Fibroblast of villous mesenchyme (primary cell): ENCODE measurements around the gene MAGI2. TPM values are rescaled to one million over a fixed set of nuclear protein-coding genes. Genes with fewer than 3 reads are reported as not detected.

Experiments used
- DNase-seq: peaks from one replicate; pipeline ENCODE4 v3.0.0-alpha.2; 2010; ENCODE audit warnings: low read depth
- H3K4me3 ChIP-seq: 2 replicates; pipeline ENCODE4 v1.5.1; 2011; ENCODE audit warnings: low read depth, mild to moderate bottlenecking, low read length
- CTCF ChIP-seq: IDR thresholded peaks from 2 replicates; pipeline ENCODE4 v1.5.1; 2012; ENCODE audit warnings: low read depth, mild to moderate bottlenecking, low read length; ENCODE audit not compliant: insufficient read depth
- total RNA-seq: library from RNA; depleted of rRNA; stranded (reverse); fragments of >200 nt; gene quantifications from 2 replicates; pipeline ENCODE4 v1.2.3, GENCODE V29; 2012

MAGI2 gene
- total RNA-seq, 1 donor, result 24.6 TPM

DNA sequence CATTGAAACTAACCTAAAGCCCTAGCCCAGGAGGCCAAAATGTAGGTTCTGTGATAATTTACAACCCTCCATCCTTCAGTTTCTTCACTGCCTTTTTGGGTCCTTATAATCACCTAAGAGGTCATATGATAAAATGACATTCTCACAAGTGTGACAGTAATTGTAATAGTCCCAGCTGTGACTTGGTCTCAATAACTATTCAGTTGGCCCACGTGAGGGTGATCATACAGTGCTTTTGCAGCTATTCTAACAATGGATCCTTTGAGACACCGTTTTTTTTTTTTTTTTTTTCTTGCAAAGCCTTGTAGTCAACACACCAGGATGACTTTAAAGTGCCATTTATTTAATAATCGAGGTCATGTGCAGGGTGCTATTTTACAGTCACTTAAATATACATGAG is 894.9 kb downstream of the MAGI2 start:
- no peak for TF ChIP-seq CTCF
- H3K4me3 ChIP-seq, result no peak overlapping the region
- DNase-seq, result no peak

- no peak for TF ChIP-seq CTCF
- no peak for DNase-seq
- no peak overlapping the region for H3K4me3 ChIP-seq
Measured at GRCh38 chr7:78543976-78544375, 909.5 kb downstream of the MAGI2 start.

DNA sequence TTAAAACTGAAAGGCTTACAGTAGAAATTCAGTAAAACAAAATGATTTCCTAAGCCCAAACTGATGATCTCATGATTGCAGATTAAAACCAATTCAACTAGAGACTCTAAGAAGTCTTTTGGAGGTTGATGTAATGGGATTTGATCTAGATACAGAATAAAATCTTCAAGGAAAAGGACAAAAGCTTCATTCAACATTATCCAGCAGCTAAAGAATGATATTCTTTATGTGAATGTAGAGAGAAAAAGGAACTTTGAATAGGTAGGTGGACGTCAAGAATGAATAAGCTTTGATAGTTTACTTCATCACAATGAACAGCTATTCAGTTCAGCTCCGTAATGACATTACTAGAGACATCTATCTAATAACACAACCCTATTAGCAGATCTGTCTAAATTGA is 910.5 kb downstream of the MAGI2 start:
- no peak overlapping the region for H3K4me3 ChIP-seq
- no peak for DNase-seq
- TF ChIP-seq CTCF, result no peak

GRCh38 chr7:78542541-78542940 is 910.9 kb downstream of the MAGI2 start:
- no peak for TF ChIP-seq CTCF
- DNase-seq, result no peak

GRCh38 chr7:78539825-78540224 is 913.6 kb downstream of the MAGI2 start:
- no peak for TF ChIP-seq CTCF
- H3K4me3 ChIP-seq, result no peak overlapping the region
- DNase-seq, result no peak

More at GRCh38 chr7:78542541-78542940, 910.9 kb downstream of the MAGI2 start:
- H3K4me3 ChIP-seq, result no peak overlapping the region

DNA sequence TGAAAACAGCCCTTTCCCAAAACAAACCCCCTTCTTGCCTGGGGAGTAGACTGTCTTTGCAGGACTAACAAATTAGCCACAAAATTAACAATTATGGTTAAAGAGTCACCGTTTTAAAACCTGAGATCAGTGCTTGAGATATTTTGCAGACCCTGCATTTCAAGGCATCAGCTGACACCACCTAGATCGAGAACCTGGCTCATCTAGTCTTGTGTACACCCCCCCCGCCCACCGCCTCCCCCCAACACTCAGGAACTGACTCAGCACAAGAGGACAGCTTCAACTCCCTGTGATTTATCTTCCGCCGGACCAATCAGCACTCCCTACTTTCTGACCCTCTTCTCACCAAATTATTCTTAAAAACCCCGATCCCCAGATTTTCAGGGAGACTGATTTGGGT is 917.8 kb downstream of the MAGI2 start:
- no peak overlapping the region for H3K4me3 ChIP-seq
- TF ChIP-seq CTCF, result no peak
- no peak for DNase-seq

DNA sequence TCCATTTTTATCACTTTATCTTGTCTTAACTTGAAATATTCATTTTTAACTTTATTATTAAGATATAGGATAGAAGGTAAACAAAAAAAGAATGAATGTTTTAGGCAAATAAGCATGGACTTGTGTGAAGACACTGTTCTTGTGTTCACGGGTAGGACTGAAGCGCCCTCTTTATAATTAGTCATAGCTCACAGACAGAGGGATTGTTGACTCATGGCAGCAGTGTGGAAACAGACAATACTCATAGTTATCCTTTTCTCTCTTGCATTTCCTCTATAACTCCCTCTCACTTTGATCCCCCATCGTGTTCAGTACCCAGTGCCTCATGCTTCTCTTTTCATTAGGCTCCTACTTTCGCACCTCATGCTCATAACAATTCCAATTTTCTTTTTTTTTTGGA is 923.1 kb downstream of the MAGI2 start:
- DNase-seq, result peak; percentile 3
- TF ChIP-seq CTCF, result no peak
- no peak overlapping the region for H3K4me3 ChIP-seq
